GM12891 (cell line): ENCODE data around the gene NRIP1.

Experiments used
- DNase-seq: peaks from one replicate; pipeline ENCODE4 v3.0.0; 2011; ENCODE audit warnings: low spot score; ENCODE audit not compliant: insufficient read length
- FAIRE-seq: peaks from 2 replicates; lab custom pipeline; 2011; peaks lifted over from hg19 to GRCh38; lab: Jason Lieb, UNC
- PAX5 ChIP-seq: IDR thresholded peaks from 2 replicates; pipeline ENCODE4 v1.6.1; 2011; ENCODE audit warnings: low read length, moderate library complexity, mild to moderate bottlenecking; ENCODE audit not compliant: insufficient read depth, severe bottlenecking
- POLR2A ChIP-seq: IDR thresholded peaks from 2 replicates; pipeline ENCODE4 v1.6.1; 2011; ENCODE audit warnings: low read depth, low read length, control low read depth
- POLR2AphosphoS5 ChIP-seq: IDR thresholded peaks from 2 replicates; pipeline ENCODE4 v1.6.1; 2011; ENCODE audit warnings: low read depth, low read length, control low read depth
- POU2F2 ChIP-seq: IDR thresholded peaks from 2 replicates; pipeline ENCODE4 v1.6.1; 2011; ENCODE audit warnings: low read depth, mild to moderate bottlenecking, control low read depth, low read length, moderate library complexity
- SPI1 ChIP-seq: IDR thresholded peaks from 2 replicates; pipeline ENCODE4 v1.6.1; 2011; ENCODE audit warnings: low read depth, low read length, control low read depth
- TAF1 ChIP-seq: IDR thresholded peaks from 2 replicates; pipeline ENCODE4 v1.6.1; 2011; ENCODE audit warnings: low read depth, low read length, control low read depth

NRIP1 gene

DNA sequence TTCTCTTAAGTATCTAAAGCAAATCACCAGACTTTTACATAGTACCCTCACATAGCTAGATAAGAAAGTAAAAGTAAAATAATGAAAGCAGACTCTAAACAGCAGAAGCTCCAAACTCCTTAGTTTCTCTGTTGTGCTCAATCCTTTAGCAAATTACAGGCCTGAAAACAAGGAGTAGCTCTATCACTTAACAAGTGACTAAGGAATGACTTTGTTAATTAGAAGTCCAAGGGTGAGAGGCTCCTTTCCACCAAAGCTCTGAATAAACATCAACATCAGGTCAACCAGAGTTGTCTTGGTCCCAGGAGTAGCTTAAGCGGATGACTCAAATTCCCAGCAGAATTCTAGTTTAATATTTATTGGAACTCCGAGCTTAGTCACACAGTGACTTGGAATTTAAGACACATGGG is 5.9 kb downstream of the NRIP1 start:
- DNase-seq = no peak
- TF ChIP-seq PAX5 = no peak
- TF ChIP-seq POLR2AphosphoS5 = no peak
- no peak for TF ChIP-seq POLR2A
- no peak for TF ChIP-seq SPI1
- TF ChIP-seq POU2F2 = no peak
- no peak for TF ChIP-seq TAF1
- FAIRE-seq = no peak

DNA sequence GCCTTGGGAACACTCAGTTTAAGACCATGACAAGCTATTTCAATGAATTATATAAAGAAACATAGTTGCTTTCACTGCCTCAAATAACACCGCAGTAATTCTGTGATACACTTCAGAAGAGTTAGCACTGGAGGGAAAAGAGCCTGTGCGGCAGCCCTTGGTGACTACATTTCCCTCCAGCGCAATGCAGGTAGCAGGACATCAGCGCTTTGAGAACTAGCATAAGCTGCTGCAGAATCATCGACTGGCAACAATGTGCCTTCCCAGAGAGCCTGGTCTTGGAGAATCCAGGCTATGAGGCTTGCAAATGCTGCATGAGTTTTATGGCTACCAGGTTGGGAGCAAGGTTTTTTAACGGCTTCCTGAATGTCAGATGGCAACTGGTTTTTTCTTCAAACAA is 7.5 kb downstream of the NRIP1 start:
- TF ChIP-seq POU2F2 = no peak
- TF ChIP-seq SPI1 = no peak
- TF ChIP-seq POLR2A = no peak
- no peak for TF ChIP-seq PAX5
- DNase-seq (no peak), FAIRE-seq (no peak)

DNA sequence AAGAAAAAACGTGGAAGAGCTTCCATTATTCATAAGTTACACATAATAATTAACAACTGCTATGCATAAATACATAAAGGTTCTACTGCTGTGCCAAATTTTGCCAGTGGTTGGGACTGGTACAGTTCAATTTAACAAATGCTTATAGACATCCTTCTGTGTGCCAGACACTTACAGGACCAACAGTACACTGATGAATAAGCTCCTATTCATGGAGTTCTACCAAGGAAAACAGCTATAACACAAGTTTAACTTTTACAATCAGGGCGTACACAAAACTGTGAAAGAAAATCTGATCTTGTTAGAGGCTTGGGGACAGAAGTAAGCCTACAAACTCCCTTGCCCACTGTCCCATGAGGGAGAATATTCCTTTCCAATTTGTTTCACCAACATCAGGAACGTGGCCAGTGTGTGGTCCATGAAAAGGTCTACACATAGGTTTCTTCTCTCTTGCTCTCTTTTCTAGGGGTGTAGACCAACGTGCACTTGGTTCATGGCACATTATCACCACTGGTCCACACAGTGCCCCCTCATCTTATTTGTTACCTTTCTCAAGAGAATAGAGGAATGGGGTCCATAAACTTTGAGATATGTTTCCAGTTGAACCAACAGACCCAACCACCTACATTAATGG is 10.1 kb downstream of the NRIP1 start:
- DNase-seq = no peak
- TF ChIP-seq SPI1 (no peak), TAF1 (no peak), POLR2A (no peak), PAX5 (no peak), POU2F2 (no peak), POLR2AphosphoS5 (no peak)
- peak; percentile 61 for FAIRE-seq

DNA sequence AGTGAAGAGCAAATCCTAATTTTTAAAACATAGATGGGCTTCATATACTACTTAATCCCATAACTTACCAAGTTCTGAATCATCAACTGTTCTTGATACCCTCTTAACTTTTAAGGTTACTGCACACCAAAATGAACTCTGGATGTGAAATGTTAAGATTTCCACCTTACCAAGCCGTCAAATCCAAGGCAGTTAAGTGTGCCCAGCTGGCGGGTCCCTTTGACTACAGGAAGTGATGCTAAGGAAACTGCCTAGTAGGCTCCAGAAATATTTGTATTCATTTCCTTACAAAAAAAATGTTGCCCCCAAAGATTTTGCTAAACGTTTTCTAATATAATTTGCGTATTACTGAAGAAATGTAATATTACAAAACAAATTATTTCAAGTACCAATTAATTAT is 10.7 kb downstream of the NRIP1 start:
- TF ChIP-seq POLR2AphosphoS5 = no peak
- no peak for TF ChIP-seq TAF1
- no peak for TF ChIP-seq PAX5
- no peak for TF ChIP-seq POLR2A
- no peak for TF ChIP-seq POU2F2
- no peak for TF ChIP-seq SPI1
- FAIRE-seq = no peak
- no peak for DNase-seq

DNA sequence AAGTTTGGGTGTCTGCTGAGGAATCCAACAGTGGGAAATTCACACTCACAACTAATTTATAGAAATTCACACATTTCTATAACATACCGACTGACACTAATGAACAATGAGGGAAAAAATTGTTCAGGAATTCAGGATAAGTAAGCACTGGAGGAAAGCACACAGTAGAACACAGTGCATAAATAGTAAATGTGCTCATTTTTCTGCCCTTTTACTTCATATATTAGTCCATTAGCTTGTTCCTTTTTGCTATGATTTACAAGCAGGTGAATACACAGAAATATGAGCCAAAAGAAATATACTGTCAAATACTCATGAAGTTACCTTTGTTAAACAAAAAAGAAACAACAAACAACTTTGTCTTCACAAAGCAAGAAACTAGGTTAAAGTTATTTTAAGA is 11.3 kb downstream of the NRIP1 start:
- DNase-seq = no peak
- TF ChIP-seq TAF1 (no peak), PAX5 (no peak), POLR2A (no peak), POLR2AphosphoS5 (no peak)

DNA sequence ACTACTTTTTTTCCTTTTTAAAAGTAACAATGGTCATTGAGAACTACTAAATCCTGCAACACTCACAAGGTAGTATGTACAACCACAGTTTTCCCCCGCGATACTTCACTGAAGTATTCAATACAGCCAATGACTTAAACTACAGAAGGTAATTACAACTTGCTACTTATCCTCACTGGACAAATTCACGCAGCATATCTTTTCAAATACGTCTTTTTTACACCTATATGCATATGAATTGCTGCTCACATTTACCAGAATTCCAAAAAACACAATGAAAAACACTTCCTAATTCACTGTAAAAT is 12.4 kb downstream of the NRIP1 start:
- no peak for DNase-seq

More for the DNA sequence above, 11.3 kb downstream of the NRIP1 start:
- FAIRE-seq = peak; percentile 16

DNA sequence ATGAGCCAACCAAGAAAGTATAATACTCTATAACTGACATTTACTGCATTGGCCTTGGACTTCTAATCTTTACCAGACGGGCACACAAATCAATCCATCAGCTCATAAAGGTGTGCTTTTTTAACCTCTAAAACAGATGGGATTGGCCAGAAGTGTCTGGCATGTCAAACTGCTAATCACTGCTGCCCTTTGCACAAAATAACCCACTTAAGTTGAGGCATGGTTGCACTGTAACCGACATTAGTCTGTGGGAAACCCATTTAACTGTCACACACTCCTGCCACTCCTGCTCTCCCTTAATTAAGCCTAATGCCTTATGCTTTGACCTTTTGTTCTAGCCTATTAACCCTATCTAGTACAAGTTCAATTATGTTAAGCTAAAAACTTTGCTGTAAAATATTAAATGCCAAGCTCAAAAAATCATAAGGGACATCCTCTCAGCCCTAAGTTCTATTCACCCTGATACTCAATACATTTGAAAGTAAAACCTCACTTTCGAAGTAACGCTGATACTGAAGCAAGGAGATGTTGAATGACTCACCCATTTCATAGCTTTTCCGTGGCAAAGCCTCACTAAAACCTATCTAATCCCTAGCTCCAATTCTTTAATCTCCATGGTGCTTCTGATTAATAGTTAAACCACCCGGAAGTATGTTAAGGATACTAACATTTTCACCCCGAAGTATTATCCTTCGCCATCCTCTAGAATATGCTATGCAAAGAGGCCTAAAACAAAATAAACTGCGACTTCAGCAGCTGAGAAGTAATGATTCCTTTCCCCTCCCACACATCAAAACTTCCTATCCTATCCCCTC is 12.9 kb downstream of the NRIP1 start:
- TF ChIP-seq POLR2A = peak; percentile 11; the same call in 1 of the 2 replicates
- no peak for TF ChIP-seq SPI1
- DNase-seq = no peak
- FAIRE-seq = peak; percentile 89

More for the DNA sequence above, 12.4 kb downstream of the NRIP1 start:
- no peak for TF ChIP-seq TAF1
- TF ChIP-seq SPI1 = no peak
- no peak for TF ChIP-seq POU2F2
- no peak for TF ChIP-seq POLR2A
- TF ChIP-seq PAX5 = no peak
- TF ChIP-seq POLR2AphosphoS5 = no peak
- no peak for FAIRE-seq

DNA sequence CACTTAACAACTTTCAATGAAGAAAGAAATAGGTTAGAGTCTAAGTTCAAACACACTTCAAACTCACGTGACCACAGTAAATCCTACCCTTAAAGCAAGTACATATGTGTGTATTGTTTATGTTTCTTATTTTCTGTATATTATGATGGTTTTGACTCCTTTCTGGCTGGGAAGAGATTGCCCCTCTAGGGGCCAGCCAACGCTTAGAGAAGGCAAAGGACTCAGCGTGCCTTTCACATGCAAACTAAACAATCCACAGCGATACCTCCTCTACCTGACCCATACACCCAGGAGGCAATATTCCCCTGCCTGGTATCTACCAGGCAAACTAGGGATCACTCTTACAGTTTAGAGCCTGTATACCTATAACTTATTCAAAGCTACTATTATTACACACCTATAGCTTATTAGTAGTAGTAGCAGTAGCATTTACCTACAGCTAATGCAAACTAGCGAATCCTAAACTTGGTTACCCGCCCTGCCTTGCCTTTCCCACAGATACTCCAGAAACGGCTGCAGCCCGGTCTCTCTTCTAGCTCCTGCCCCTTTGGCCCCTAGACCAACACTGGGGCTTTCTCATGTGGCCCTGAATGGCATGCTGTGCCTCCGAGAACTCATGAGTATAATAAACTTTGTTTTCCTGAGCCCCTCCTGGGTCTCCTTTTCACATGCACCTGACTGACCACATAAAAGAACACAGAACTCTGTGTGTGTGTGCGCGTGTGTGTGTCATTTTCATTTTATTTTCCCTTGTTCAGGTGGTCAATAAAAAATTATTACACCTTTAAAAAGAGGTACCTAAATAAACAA is 14.0 kb downstream of the NRIP1 start:
- no peak for DNase-seq

DNA sequence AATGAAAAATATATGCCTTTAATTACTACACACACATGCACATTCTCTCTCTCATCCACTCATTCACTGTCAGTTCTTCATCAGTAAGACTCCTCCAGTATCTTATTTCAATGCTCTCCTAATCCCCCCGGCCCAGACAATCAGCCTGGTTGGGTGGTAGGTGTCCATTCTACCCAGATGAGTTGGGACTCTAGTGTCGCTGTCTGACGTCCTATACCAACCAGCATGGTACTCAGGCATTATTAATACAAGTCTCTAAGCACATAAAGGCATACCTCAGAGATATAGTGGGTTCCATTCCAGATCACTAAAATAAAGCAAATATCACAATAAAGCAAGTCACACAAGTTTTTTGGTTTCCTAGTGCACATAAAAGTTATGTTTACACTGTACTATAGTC is 19.8 kb downstream of the NRIP1 start:
- DNase-seq (no peak), FAIRE-seq (no peak)
- TF ChIP-seq POLR2AphosphoS5 (no peak), POLR2A (no peak)

More for the DNA sequence above, 14.0 kb downstream of the NRIP1 start:
- TF ChIP-seq TAF1 = no peak
- TF ChIP-seq POLR2A = 0 out of 2 replicates have a peak, but pooled peaks have one; percentile 28
- no peak for TF ChIP-seq PAX5
- TF ChIP-seq SPI1 = no peak
- TF ChIP-seq POLR2AphosphoS5 = no peak
- no peak for TF ChIP-seq POU2F2
- FAIRE-seq = peak; percentile 79
